NCI-H2107 (cell line): ENCODE results near the gene ATP6V0D1.

Experiments
- DNase-seq: peaks from one replicate; lab custom pipeline; 2025; lab: John Stamatoyannopoulos, UW

Gene ATP6V0D1

GRCh38 chr16:67393111-67393787, 87.7 kb downstream of the ATP6V0D1 start, which contains the start of gene TPPP3:
TSS of gene TPPP3 (minus strand) at chr16:67393498. CDS start at chr16:67391111, 2,387 bp downstream.
- no peak for DNase-seq

GRCh38 chr16:67392301-67393059, 88.5 kb downstream of the ATP6V0D1 start:
- DNase-seq: no peak

- DNase-seq: no peak
Observed at GRCh38 chr16:67391424-67392300, 89.3 kb downstream of the ATP6V0D1 start.

GRCh38 chr16:67390816-67391423, 90.0 kb downstream of the ATP6V0D1 start:
- no peak for DNase-seq

GRCh38 chr16:67389911-67390815, 90.8 kb downstream of the ATP6V0D1 start:
- no peak for DNase-seq

GRCh38 chr16:67388591-67388990, 92.4 kb downstream of the ATP6V0D1 start:
- DNase-seq: no peak

GRCh38 chr16:67388191-67388590, 92.8 kb downstream of the ATP6V0D1 start:
- DNase-seq: no peak
